H1 (cell line): Measurements from ENCODE around the gene SLIT3. TPM values are rescaled to one million over a fixed set of nuclear protein-coding genes. Genes with fewer than 3 reads are reported as not detected.

ENCODE experiments used
- CTCF ChIA-PET: fragments of 300-600 bp; sonication (Branson Sonifier 250); formaldehyde crosslinking; loops from one replicate; lab custom pipeline; 2021; ENCODE audit not compliant: partially characterized antibody; lab: Charles Lee
- POLR2A ChIA-PET: fragments of 300-600 bp; sonication (Branson Sonifier 250); formaldehyde crosslinking; loops from one replicate; lab custom pipeline; 2021; ENCODE audit warnings: inconsistent platforms; ENCODE audit not compliant: partially characterized antibody; lab: Charles Lee
- DNase-seq, 2 experiments: peaks; one replicate each; pipeline versions ENCODE4 v3.0.0 to v3.0.0-alpha.2; 2010 to 2022; ENCODE audit warnings: low spot score in 2 of 2, low read depth in 1 of 2, mixed read lengths in 1 of 2
- FAIRE-seq: peaks from 2 replicates; lab custom pipeline; 2011; peaks lifted over from hg19 to GRCh38; lab: Jason Lieb, UNC
- H2AFZ ChIP-seq: 2 replicates; pipeline ENCODE4 v1.8.1; 2012; ENCODE audit warnings: low read length, inconsistent platforms
- H2AK5ac ChIP-seq: 2 replicates; pipeline ENCODE4 v1.6.1; 2013; ENCODE audit warnings: low read depth, low read length
- H2BK120ac ChIP-seq: replicated peaks from 2 replicates; pipeline ENCODE3; 2013; ENCODE audit warnings: low read depth, low read length, inconsistent platforms
- H2BK12ac ChIP-seq: 2 replicates; pipeline ENCODE4 v1.6.1; 2013; ENCODE audit warnings: low read depth, low read length
- H2BK15ac ChIP-seq: 2 replicates; pipeline ENCODE4 v1.6.1; 2013; ENCODE audit warnings: low read length
- H2BK20ac ChIP-seq: 2 replicates; pipeline ENCODE4 v1.6.1; 2013; ENCODE audit warnings: low read length
- H2BK5ac ChIP-seq: 2 replicates; pipeline ENCODE4 v1.6.1; 2013; ENCODE audit warnings: low read depth, low read length
- H3K14ac ChIP-seq: 2 replicates; pipeline ENCODE4 v1.6.1; 2013; ENCODE audit warnings: inconsistent platforms; ENCODE audit not compliant: insufficient read length
- H3K18ac ChIP-seq: 2 replicates; pipeline ENCODE4 v1.6.1; 2013; ENCODE audit warnings: low read length; ENCODE audit errors: extremely low read depth
- H3K23ac ChIP-seq: 2 replicates; pipeline ENCODE4 v1.6.1; 2013; ENCODE audit warnings: inconsistent platforms; ENCODE audit not compliant: insufficient read length
- H3K23me2 ChIP-seq: 2 replicates; pipeline ENCODE4 v1.6.1; 2013; ENCODE audit warnings: low read depth, low read length
- H3K27ac ChIP-seq: 2 replicates; pipeline ENCODE4 v1.6.1; 2011; ENCODE audit warnings: low read depth, low read length, inconsistent platforms
- H3K27me3 ChIP-seq, 4 experiments: replicated peaks in 1 of 4; 1 replicate in 1 of 4; 2 replicates in 3 of 4; pipeline versions ENCODE4 v1.6.1 to v1.8.1; 2011 to 2013; ENCODE audit warnings: low read length in 3 of 4, mild to moderate bottlenecking in 3 of 4, inconsistent platforms in 2 of 4, mixed read lengths in 2 of 4, moderate library complexity in 1 of 4; ENCODE audit not compliant: control insufficient read depth in 3 of 4, insufficient read depth in 3 of 4; ENCODE audit errors: extremely low read depth in 1 of 4
- H3K36me3 ChIP-seq, 4 experiments: 2 replicates each; pipeline versions ENCODE4 v1.6.1 to v1.8.1; 2011 to 2013; ENCODE audit warnings: mild to moderate bottlenecking in 4 of 4, low read length in 3 of 4, moderate library complexity in 2 of 4, control low read depth in 1 of 4, inconsistent platforms in 1 of 4; ENCODE audit not compliant: insufficient read depth in 4 of 4, control insufficient read depth in 2 of 4
- H3K4ac ChIP-seq: replicated peaks from 2 replicates; pipeline ENCODE3; 2013; ENCODE audit warnings: low read length, low read depth, mixed read lengths, inconsistent platforms; ENCODE audit not compliant: insufficient read length
- H3K4me1 ChIP-seq, 4 experiments: replicated peaks in 1 of 4; 1 replicate in 1 of 4; 2 replicates in 3 of 4; pipeline versions ENCODE4 v1.6.1 to v1.8.1; 2011 to 2013; ENCODE audit warnings: low read length in 3 of 4, inconsistent platforms in 2 of 4, mixed read lengths in 1 of 4; ENCODE audit not compliant: insufficient read depth in 4 of 4, control insufficient read depth in 3 of 4
- H3K4me2 ChIP-seq, 2 experiments: 2 replicates each; pipeline versions ENCODE4 v1.6.1 to v1.8.1; 2011 to 2013; ENCODE audit warnings: low read depth in 2 of 2, low read length in 2 of 2, control low read depth in 1 of 2, inconsistent platforms in 1 of 2, mild to moderate bottlenecking in 1 of 2; ENCODE audit not compliant: insufficient read depth in 1 of 2
- H3K4me3 ChIP-seq, 4 experiments: fragments of 200-600, 300-600 bp in 1 of 4; sonication (generic), shearing (Covaris generic), sonication (Bioruptor Twin) in 1 of 4; 2 replicates each; pipeline versions ENCODE4 v1.5.1 to v1.8.1; 2011 to 2016; ENCODE audit warnings: low read length in 4 of 4, low read depth in 3 of 4, control low read depth in 2 of 4, inconsistent platforms in 2 of 4, mild to moderate bottlenecking in 2 of 4, mixed read lengths in 1 of 4, moderate library complexity in 1 of 4; ENCODE audit not compliant: insufficient read depth in 2 of 4; ENCODE audit errors: extremely low read depth in 1 of 4
- H3K56ac ChIP-seq: replicated peaks from 2 replicates; pipeline ENCODE3; 2013; ENCODE audit warnings: low read depth, mild to moderate bottlenecking, mixed read lengths, low read length, inconsistent platforms; ENCODE audit not compliant: insufficient read length
- H3K79me1 ChIP-seq: 2 replicates; pipeline ENCODE4 v1.6.1; 2013; ENCODE audit warnings: low read depth, low read length, control low read depth
- H3K79me2 ChIP-seq, 2 experiments: 2 replicates each; pipeline versions ENCODE4 v1.6.1 to v1.8.1; 2012 to 2013; ENCODE audit warnings: low read length in 2 of 2, mild to moderate bottlenecking in 2 of 2, inconsistent platforms in 1 of 2; ENCODE audit not compliant: insufficient read depth in 2 of 2, control insufficient read depth in 1 of 2
- H3K9ac ChIP-seq, 4 experiments: replicated peaks in 1 of 4; 1 replicate in 1 of 4; 2 replicates in 3 of 4; pipeline versions ENCODE4 v1.6.1 to v1.8.1; 2011 to 2013; ENCODE audit warnings: low read depth in 3 of 4, low read length in 3 of 4, control low read depth in 2 of 4, mild to moderate bottlenecking in 2 of 4, moderate library complexity in 2 of 4, inconsistent platforms in 1 of 4; ENCODE audit errors: extremely low read depth in 1 of 4
- H3K9me3 ChIP-seq, 2 experiments: 2 replicates each; pipeline versions ENCODE4 v1.6.1 to v1.8.1; 2012 to 2013; ENCODE audit warnings: mild to moderate bottlenecking in 2 of 2, moderate library complexity in 2 of 2, control low read depth in 1 of 2, inconsistent platforms in 1 of 2, low read depth in 1 of 2, low read length in 1 of 2, mixed read lengths in 1 of 2; ENCODE audit not compliant: insufficient read depth in 2 of 2
- H4K20me1 ChIP-seq, 2 experiments: replicated peaks in 1 of 2; 2 replicates each; pipeline versions ENCODE3 to v1.8.1; 2011 to 2013; ENCODE audit warnings: inconsistent platforms in 2 of 2, low read length in 2 of 2, mild to moderate bottlenecking in 1 of 2; ENCODE audit not compliant: insufficient read depth in 2 of 2, control insufficient read depth in 1 of 2
- H4K5ac ChIP-seq: 2 replicates; pipeline ENCODE4 v1.6.1; 2013; ENCODE audit warnings: low read length, low read depth, mixed read lengths, inconsistent platforms; ENCODE audit not compliant: insufficient read length
- H4K8ac ChIP-seq: 2 replicates; pipeline ENCODE4 v1.8.0; 2013; ENCODE audit warnings: mild to moderate bottlenecking, moderate library complexity, low read length, inconsistent platforms; ENCODE audit not compliant: insufficient read depth; ENCODE audit errors: extremely low read depth
- H4K91ac ChIP-seq: replicated peaks from 2 replicates; pipeline ENCODE3; 2013; ENCODE audit warnings: low read length, mixed read lengths, inconsistent platforms; ENCODE audit not compliant: insufficient read length
- BRCA1 ChIP-seq: IDR thresholded peaks from 2 replicates; pipeline ENCODE4 v1.6.1; 2012; ENCODE audit warnings: low read depth, low read length, improper control_type of control experiment
- WGBS, 2 experiments: shearing (Covaris generic) in 1 of 2; methylation state at CpG; one replicate each; pipeline versions ENCODE4 v1.1.6 to v1.1.7; 2013 to 2015; ENCODE audit warnings: low lambda C conversion rate in 2 of 2, mixed read lengths in 2 of 2, inconsistent platforms in 1 of 2, low coverage in 1 of 2, missing lambda C conversion rate in 1 of 2; ENCODE audit not compliant: insufficient replicate concordance in 2 of 2, insufficient coverage in 1 of 2, insufficient read length in 1 of 2; ENCODE audit errors: extremely low coverage in 1 of 2, missing lambda C conversion rate in 1 of 2; 5-methylcytosine and 5-hydroxymethylcytosine counted together
- polyA plus RNA-seq, 7 experiments: library from polyadenylated mRNA; depleted of rRNA in 3 of 7; stranded (reverse) in 5 of 7; unstranded in 2 of 7; fragments of >200 nt in 5 of 7; fragments of 200-250 nt in 2 of 7; gene quantifications; 1 replicate in 5 of 7; 2 replicates in 1 of 7; 4 replicates in 1 of 7; pipeline versions ENCODE4 v1.2.1 to v1.2.3, GENCODE V29; 2011 to 2013; ENCODE audit warnings: missing spikeins in 2 of 7, mixed read lengths in 2 of 7
- total RNA-seq: library from RNA; stranded (reverse); fragmentation: NEBNext Ultra II Directional; extraction: Animal tissue kit (Norgen Biotek cat#: 25700); gene quantifications from 2 replicates; pipeline ENCODE4 v1.2.1, GENCODE V29; 2021

The SLIT3 gene
- total and polyA plus RNA-seq, 2 of the 8 experiments (the other 6 are each of a cell fraction or from before 2014, with no cell fraction given), result 1.1 to 1.2 TPM

GRCh38 chr5:168903061-168903460, 397.9 kb downstream of the SLIT3 start:
- H4K5ac ChIP-seq, result no peak overlapping the region
- H3K27me3 ChIP-seq, result no peaks in the 10 kb centered on the region; a peak in 1 of 7 replicates
- H3K56ac ChIP-seq, result no peak overlapping the region
- H2BK5ac ChIP-seq, result no peak overlapping the region
- CTCF ChIA-PET, result interaction anchor here (1.1 to 1.7 kb wide), 3 partner anchors 8 to 22 kb away, joined by 3 to 4 read pairs (median 4); no protein-coding TSS in a partner anchor
- H3K23ac ChIP-seq, result no peak overlapping the region
- 84% methylated on average over 2 of the region's 2 CpGs; no CpG with 5 or more reads in 1 of the 2 experiments for WGBS, 2 experiments
- no peak overlapping the region for H3K4me2 ChIP-seq
- H3K4me3 ChIP-seq, result no peak overlapping the region
- POLR2A ChIA-PET, result interaction anchor here (0.6 kb wide), 1 partner anchor 490 kb away, joined by 3 read pairs; no protein-coding TSS in a partner anchor
- no peak overlapping the region for H4K8ac ChIP-seq
- H4K91ac ChIP-seq, result no peak overlapping the region
- no peak for FAIRE-seq
- H3K79me2 ChIP-seq, result no peaks in the 10 kb centered on the region
- H3K4ac ChIP-seq, result no peak overlapping the region
- H4K20me1 ChIP-seq, result no peaks in the 10 kb centered on the region
- no peak overlapping the region for H2BK12ac ChIP-seq
- H3K79me1 ChIP-seq, result no peaks in the 10 kb centered on the region
- no peak overlapping the region for H2BK15ac ChIP-seq
- no peak overlapping the region for H3K14ac ChIP-seq
- 0 out of 2 replicates have a peak, but pooled peaks cover 2% of the 10 kb centered on the region for H3K23me2 ChIP-seq
- no peaks in the 10 kb centered on the region for H3K4me1 ChIP-seq
- no peak for DNase-seq
- no peaks in the 10 kb centered on the region for H3K9me3 ChIP-seq
- no peak overlapping the region for H2AFZ ChIP-seq
- H3K9ac ChIP-seq, result no peak overlapping the region
- no peak overlapping the region for H3K18ac ChIP-seq
- no peak overlapping the region for H3K27ac ChIP-seq
- no peak overlapping the region for H2AK5ac ChIP-seq
- no peak overlapping the region for H2BK120ac ChIP-seq
- no peaks in the 10 kb centered on the region for H3K36me3 ChIP-seq
- no peak overlapping the region for H2BK20ac ChIP-seq
- TF ChIP-seq BRCA1, result no peak
